Epithelial cell of proximal tubule (primary cell): ENCODE data around the gene SH2B3. TPM values are rescaled to one million over a fixed set of nuclear protein-coding genes. Genes with fewer than 3 reads are reported as not detected.

Experiments
- DNase-seq: peaks from one replicate; pipeline ENCODE4 v3.0.0-alpha.2; 2011; ENCODE audit warnings: low read depth
- H3K4me3 ChIP-seq: 2 replicates; pipeline ENCODE4 v1.5.1; 2011; ENCODE audit warnings: low read depth, mild to moderate bottlenecking, low read length
- CTCF ChIP-seq: conservative IDR thresholded peaks from 2 replicates; pipeline ENCODE4 v1.5.1; 2012; ENCODE audit warnings: low read depth, mild to moderate bottlenecking, low read length
- total RNA-seq: library from RNA; depleted of rRNA; stranded (reverse); fragments of >200 nt; gene quantifications from 2 replicates; pipeline ENCODE4 v1.2.3, GENCODE V29; 2015

SH2B3 gene
- 34.0 and 59.6 TPM in 2 replicates for total RNA-seq

- no peak for TF ChIP-seq CTCF
- DNase-seq, result no peak
- H3K4me3 ChIP-seq, result peak within 1 kb of the TSS; percentile 86
Measured at GRCh38 chr12:111405859-111406473, at the start of gene SH2B3. TSS of gene SH2B3 (plus strand) at chr12:111405923. CDS start at chr12:111418146, 12,223 bp downstream.

- TF ChIP-seq CTCF, result no peak
- H3K4me3 ChIP-seq, result no peak overlapping the region
- no peak for DNase-seq
Measured at GRCh38 chr12:111359231-111359913, 46.4 kb upstream of the SH2B3 start.

GRCh38 chr12:111359914-111360276 lies 45.8 kb upstream of the SH2B3 start:
- no peak for DNase-seq
- H3K4me3 ChIP-seq, result no peak overlapping the region
- TF ChIP-seq CTCF, result no peak

GRCh38 chr12:111360325-111360930 lies 45.3 kb upstream of the SH2B3 start:
- no peak for TF ChIP-seq CTCF
- no peak for DNase-seq
- H3K4me3 ChIP-seq, result no peak overlapping the region

- DNase-seq, result no peak
- no peak overlapping the region for H3K4me3 ChIP-seq
- TF ChIP-seq CTCF, result no peak
Measured at GRCh38 chr12:111361073-111361716, 44.5 kb upstream of the SH2B3 start.

DNA sequence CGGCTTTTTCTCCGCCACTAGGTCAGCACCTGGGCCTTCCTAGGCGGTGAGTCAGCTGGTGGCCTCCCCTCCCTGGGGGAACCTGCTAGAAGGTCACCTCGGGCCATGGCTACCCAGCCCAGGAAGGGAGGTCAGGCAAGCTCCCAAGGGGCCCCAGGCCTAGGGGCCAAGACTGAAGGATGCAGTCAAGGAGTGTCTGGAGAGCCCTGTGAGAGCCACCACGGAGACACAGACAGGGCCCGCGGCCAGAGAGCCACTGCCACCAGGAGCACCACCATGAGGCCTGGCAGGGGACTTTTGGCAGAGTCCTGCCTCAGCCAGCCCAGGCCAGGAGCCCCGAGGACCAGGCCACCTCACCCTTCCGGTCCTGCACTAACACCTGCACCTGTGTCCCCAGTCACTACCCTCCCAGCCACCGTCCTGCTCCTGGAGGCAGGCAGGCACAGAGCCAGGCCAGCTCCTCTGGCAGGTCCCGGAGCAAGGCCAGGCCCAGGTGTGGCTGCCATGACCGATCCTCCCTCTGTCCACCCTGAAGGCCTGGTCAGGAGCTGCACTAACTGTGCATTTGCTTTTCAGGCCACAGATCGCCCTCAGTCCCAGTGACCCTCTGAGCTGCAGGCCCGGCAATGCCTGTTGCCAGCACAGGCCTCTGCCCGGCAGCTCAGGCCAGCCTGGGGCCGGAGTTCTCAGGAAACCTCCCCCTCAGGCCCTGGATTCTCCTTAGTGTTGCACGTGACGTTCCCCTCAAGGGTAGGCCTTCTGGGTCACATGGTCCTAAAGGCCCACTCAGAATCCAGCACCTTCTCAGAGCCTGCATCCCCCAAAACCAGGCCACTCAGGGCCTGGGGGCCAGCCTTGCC lies 43.8 kb upstream of the SH2B3 start:
- TF ChIP-seq CTCF, result no peak
- no peak overlapping the region for H3K4me3 ChIP-seq
- DNase-seq, result no peak
